ENCODE data around the gene GPRC5A. TPM values are rescaled to one million over a fixed set of nuclear protein-coding genes. Genes with fewer than 3 reads are reported as not detected.

The GPRC5A gene
- total and polyA plus RNA-seq, 2 of the 8 experiments (the other 6 are each of a cell fraction or from before 2014, with no cell fraction given), result 1.0 to 1.4 TPM

DNA sequence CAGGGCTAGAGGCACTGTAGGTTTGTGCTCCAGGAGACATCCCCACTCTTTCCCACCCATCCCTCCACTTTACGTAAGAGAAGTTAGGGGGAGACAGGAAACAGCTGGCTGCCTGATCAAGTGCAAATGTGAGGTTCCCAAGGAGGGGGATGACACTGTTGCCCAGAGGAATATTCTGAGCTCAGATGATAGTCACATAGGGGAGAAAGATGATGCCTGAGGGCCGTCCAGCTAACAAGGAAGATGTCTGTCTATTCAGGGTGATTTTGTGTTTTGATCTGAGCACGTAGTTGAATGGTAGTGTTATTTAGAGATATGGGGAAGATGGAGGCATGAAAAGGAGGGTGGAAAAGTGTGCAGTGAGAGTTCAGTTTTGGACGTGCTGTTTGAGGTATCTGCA is 74.5 kb downstream of the GPRC5A start:
- H2BK5ac ChIP-seq (ENCODE audit: low read depth, low read length), result no peak overlapping the region
- H2BK15ac ChIP-seq (ENCODE audit: low read length), result no peak overlapping the region
- no peaks in the 10 kb centered on the region for H3K9me3 ChIP-seq (ENCODE audit: insufficient read depth in 2 of 2, low read depth in 1 of 2, low read length in 1 of 2)
- POLR2A ChIA-PET (ENCODE audit: partially characterized antibody), result no interaction called here
- H3K27ac ChIP-seq (ENCODE audit: low read depth, low read length), result no peak overlapping the region
- no peak for DNase-seq (ENCODE audit: low read depth in 1 of 2, low spot score in 2 of 2)
- H2AFZ ChIP-seq (ENCODE audit: low read length), result no peak overlapping the region
- no peaks in the 10 kb centered on the region for H3K27me3 ChIP-seq (replicated peaks in 1 of 4; ENCODE audit: control insufficient read depth in 3 of 4, extremely low read depth in 1 of 4, insufficient read depth in 3 of 4, low read length in 3 of 4)
- TF ChIP-seq NRF1 (IDR thresholded peaks at IDR 0.05; ENCODE audit: low read depth, low read length) (no peak), PHF8 (conservative IDR thresholded peaks at IDR 0.05; ENCODE audit: low read depth, low read length) (no peak), TAF7 (optimal IDR thresholded peaks at IDR 0.05; ENCODE audit: borderline replicate concordance, low read depth, low read length) (no peak), KDM5A (IDR thresholded peaks at IDR 0.05; ENCODE audit: low read length) (no peak), CTBP2 (IDR thresholded peaks at IDR 0.05; ENCODE audit: borderline replicate concordance, insufficient read depth, insufficient read length, low read length) (no peak)
- TF ChIP-seq, protein P1, sequence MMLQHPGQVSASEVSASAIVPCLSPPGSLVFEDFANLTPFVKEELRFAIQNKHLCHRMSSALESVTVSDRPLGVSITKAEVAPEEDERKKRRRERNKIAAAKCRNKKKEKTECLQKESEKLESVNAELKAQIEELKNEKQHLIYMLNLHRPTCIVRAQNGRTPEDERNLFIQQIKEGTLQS (IDR thresholded peaks at IDR 0.05; ENCODE audit: insufficient read depth, low read depth, low read length), result no peak
- H4K5ac ChIP-seq (ENCODE audit: insufficient read length, low read depth, low read length), result no peak overlapping the region
- H2AK5ac ChIP-seq (ENCODE audit: low read depth, low read length), result no peak overlapping the region
- no peak overlapping the region for H3K4ac ChIP-seq (replicated peaks; ENCODE audit: insufficient read length, low read depth, low read length)
- H3K56ac ChIP-seq (replicated peaks; ENCODE audit: insufficient read length, low read depth, low read length), result no peak overlapping the region
- H3K79me1 ChIP-seq (ENCODE audit: low read depth, low read length), result no peaks in the 10 kb centered on the region
- H2BK20ac ChIP-seq (ENCODE audit: low read length), result no peak overlapping the region
- no peak overlapping the region for H3K4me3 ChIP-seq (ENCODE audit: extremely low read depth in 1 of 4, insufficient read depth in 2 of 4, low read depth in 3 of 4, low read length in 4 of 4)
- FAIRE-seq, result no peak
- no peak overlapping the region for H2BK120ac ChIP-seq (replicated peaks; ENCODE audit: low read depth, low read length)
- no peak overlapping the region for H2BK12ac ChIP-seq (ENCODE audit: low read depth, low read length)
- H3K14ac ChIP-seq (ENCODE audit: insufficient read length), result no peak overlapping the region
- CTCF ChIA-PET (ENCODE audit: partially characterized antibody), result interaction anchor here (0.7 to 1.1 kb wide), 4 partner anchors 8 to 246 kb away, joined by 3 to 5 read pairs (median 3); no protein-coding TSS in a partner anchor
- no peak overlapping the region for H4K91ac ChIP-seq (replicated peaks; ENCODE audit: insufficient read length, low read length)
- no peaks in the 10 kb centered on the region for H3K4me1 ChIP-seq (replicated peaks in 1 of 4; ENCODE audit: control insufficient read depth in 3 of 4, insufficient read depth in 4 of 4, low read length in 3 of 4)
- peaks cover 0 to 2% (median 0%) of the 10 kb centered on the region in 4 experiments; a peak in 2 of 8 replicates for H3K36me3 ChIP-seq (ENCODE audit: control insufficient read depth in 2 of 4, insufficient read depth in 4 of 4, low read length in 3 of 4)
- no peaks in the 10 kb centered on the region; the same call in 1 of the 2 replicates for H3K23me2 ChIP-seq (ENCODE audit: low read depth, low read length)
- no peak overlapping the region for H3K23ac ChIP-seq (ENCODE audit: insufficient read length)
- no peaks in the 10 kb centered on the region for H4K20me1 ChIP-seq (replicated peaks in 1 of 2; ENCODE audit: control insufficient read depth in 1 of 2, insufficient read depth in 2 of 2, low read length in 2 of 2)
- no peak overlapping the region for H3K9ac ChIP-seq (replicated peaks in 1 of 4; ENCODE audit: extremely low read depth in 1 of 4, low read depth in 3 of 4, low read length in 3 of 4)
- WGBS, 2 experiments (ENCODE audit: extremely low coverage in 1 of 2, insufficient coverage in 1 of 2, insufficient read length in 1 of 2, insufficient replicate concordance in 2 of 2, low coverage in 1 of 2, low lambda C conversion rate in 2 of 2, missing lambda C conversion rate in 1 of 2), result 85 to 100% methylated on average over 1 to 4 of the region's 4 CpGs
- no peaks in the 10 kb centered on the region for H3K79me2 ChIP-seq (ENCODE audit: control insufficient read depth in 1 of 2, insufficient read depth in 2 of 2, low read length in 2 of 2)
- H3K4me2 ChIP-seq (ENCODE audit: insufficient read depth in 1 of 2, low read depth in 2 of 2, low read length in 2 of 2), result no peak overlapping the region
- H3K18ac ChIP-seq (ENCODE audit: extremely low read depth, low read length), result no peak overlapping the region
- no peak overlapping the region for H4K8ac ChIP-seq (ENCODE audit: extremely low read depth, insufficient read depth, low read length)
